Progenitor cell of endocrine pancreas (in vitro differentiated cells): Measurements from ENCODE around the gene CCDC188. TPM values are rescaled to one million over a fixed set of nuclear protein-coding genes. Genes with fewer than 3 reads are reported as not detected.

Experiments used
- DNase-seq: peaks from one replicate; pipeline ENCODE4 v3.0.0; 2021; ENCODE audit warnings: low spot score; ENCODE audit not compliant: unreplicated experiment
- H3K27ac Mint-ChIP-seq: 2 replicates; pipeline ENCODE4 v1.8.0; 2021; ENCODE audit warnings: mild to moderate bottlenecking, moderate library complexity, mixed read lengths
- H3K27me3 Mint-ChIP-seq: 2 replicates; pipeline ENCODE4 v1.8.0; 2021; ENCODE audit warnings: mixed read lengths
- H3K36me3 Mint-ChIP-seq: 2 replicates; pipeline ENCODE4 v1.8.0; 2022; ENCODE audit warnings: mixed read lengths; ENCODE audit not compliant: insufficient read depth
- H3K4me1 Mint-ChIP-seq: 2 replicates; pipeline ENCODE4 v1.8.0; 2021; ENCODE audit warnings: low read depth, mixed read lengths
- H3K4me3 Mint-ChIP-seq: 2 replicates; pipeline ENCODE4 v1.8.0; 2021; ENCODE audit warnings: low read depth, mild to moderate bottlenecking, moderate library complexity, mixed read lengths
- H3K9me3 Mint-ChIP-seq: 2 replicates; pipeline ENCODE4 v1.8.0; 2021; ENCODE audit warnings: low read depth, mixed read lengths
- long read RNA-seq: library from polyadenylated mRNA; unstranded; transcript quantifications from one replicate; pipeline ENCODE4 v2.0.0, GENCODE V29; 2020
- total RNA-seq: library from RNA; stranded (reverse); gene quantifications from 2 replicates; pipeline ENCODE4 v1.2.1, GENCODE V29; 2021
- TF ChIP-seq, protein P1 (sequence below): fragments of 200-600 bp; sonication (generic); IDR thresholded peaks from one replicate; pipeline ENCODE4 v1.5.0; 2021; ENCODE audit warnings: antibody characterized with exemption, mild to moderate bottlenecking; ENCODE audit not compliant: unreplicated experiment

CCDC188 gene
- 3.3 and 4.0 TPM in 2 replicates for total RNA-seq
- long read RNA-seq: 0 reads

DNA sequence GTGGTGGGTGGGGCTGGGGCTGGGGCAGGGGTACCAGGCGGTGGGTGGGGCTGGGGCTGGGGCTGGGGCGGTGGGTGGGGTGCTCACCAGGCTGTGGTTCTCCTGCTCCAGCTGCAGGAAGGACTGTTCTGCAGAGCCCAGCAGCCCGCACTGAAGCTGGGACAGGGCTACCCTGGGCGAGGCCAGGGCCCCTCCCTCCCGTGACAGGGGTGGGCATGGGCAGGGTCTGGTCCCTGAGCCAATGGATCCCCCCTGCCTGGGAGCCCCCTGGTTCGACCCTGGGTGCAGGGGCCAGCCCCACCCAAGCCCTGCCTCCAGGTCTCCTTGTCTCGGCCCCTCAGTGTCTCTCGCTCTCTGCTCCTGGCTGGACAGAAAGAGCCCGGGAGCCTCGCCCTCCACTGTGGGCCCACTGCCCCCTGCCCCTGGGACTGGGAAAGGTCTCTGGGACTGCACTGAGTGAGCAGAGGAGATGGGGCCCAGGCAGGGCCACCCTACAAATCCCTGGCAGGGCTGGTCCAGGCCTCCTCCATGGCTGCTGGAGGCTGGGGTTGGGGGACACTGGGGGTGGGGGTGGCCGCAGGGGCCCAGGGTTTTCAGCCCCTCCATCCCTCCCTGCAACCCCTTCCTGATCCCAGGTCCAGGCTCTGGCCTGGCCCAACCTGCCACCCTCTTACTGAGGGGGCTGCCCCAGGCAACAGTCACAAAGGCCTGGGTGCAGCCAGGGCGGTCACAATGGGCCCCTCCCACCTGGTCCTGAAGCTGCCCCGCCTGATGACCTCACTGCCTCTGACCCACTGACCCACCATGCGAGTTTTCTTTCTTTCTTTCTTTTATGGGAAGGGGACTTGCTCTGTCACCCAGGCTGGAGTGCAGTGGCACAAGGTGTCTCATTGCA, at the start of gene CCDC188:
Gene CCDC188, minus strand, starts transcription at position 675 of the 895 bp plus-strand sequence. Its CDS starts 69 bp downstream, at position 606.
- no peak within 1 kb of the TSS for H3K4me3 Mint-ChIP-seq
- peak within 1 kb of the TSS; percentile 19 for H3K27ac Mint-ChIP-seq
- no peaks in the 10 kb centered on the region for H3K9me3 Mint-ChIP-seq
- TF ChIP-seq, protein P1, sequence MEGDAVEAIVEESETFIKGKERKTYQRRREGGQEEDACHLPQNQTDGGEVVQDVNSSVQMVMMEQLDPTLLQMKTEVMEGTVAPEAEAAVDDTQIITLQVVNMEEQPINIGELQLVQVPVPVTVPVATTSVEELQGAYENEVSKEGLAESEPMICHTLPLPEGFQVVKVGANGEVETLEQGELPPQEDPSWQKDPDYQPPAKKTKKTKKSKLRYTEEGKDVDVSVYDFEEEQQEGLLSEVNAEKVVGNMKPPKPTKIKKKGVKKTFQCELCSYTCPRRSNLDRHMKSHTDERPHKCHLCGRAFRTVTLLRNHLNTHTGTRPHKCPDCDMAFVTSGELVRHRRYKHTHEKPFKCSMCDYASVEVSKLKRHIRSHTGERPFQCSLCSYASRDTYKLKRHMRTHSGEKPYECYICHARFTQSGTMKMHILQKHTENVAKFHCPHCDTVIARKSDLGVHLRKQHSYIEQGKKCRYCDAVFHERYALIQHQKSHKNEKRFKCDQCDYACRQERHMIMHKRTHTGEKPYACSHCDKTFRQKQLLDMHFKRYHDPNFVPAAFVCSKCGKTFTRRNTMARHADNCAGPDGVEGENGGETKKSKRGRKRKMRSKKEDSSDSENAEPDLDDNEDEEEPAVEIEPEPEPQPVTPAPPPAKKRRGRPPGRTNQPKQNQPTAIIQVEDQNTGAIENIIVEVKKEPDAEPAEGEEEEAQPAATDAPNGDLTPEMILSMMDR: no peak
- peaks cover 7% of the 10 kb centered on the region for H3K27me3 Mint-ChIP-seq
- no peaks in the 10 kb centered on the region for H3K36me3 Mint-ChIP-seq
- no peak for DNase-seq
- no peaks in the 10 kb centered on the region for H3K4me1 Mint-ChIP-seq

DNA sequence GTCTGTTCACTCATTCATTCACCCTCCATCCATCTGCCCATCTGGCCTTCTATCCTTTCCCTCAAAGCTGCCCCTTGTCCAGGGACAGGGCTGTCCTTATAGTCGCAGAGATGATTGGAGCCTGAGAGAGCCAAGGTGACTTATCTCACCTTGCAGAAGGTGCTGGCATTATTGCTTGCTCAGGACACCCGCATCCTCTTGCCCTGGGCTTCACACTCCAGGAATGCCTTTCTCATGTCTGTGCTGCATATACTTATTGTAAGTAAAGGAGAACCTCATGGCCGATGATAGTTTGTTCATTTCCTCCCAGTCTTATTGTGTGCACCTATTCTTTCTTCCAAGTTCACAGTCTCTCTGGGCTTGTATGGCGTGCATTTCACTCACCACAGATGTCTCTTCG, 49.1 kb upstream of the CCDC188 start:
- TF ChIP-seq, protein P1: no peak
- peaks cover 43% of the 10 kb centered on the region for H3K4me1 Mint-ChIP-seq
- no peaks in the 10 kb centered on the region for H3K27me3 Mint-ChIP-seq
- H3K4me3 Mint-ChIP-seq: no peak overlapping the region
- no peaks in the 10 kb centered on the region for H3K36me3 Mint-ChIP-seq
- DNase-seq: no peak
- no peak overlapping the region for H3K27ac Mint-ChIP-seq
- no peaks in the 10 kb centered on the region for H3K9me3 Mint-ChIP-seq

DNA sequence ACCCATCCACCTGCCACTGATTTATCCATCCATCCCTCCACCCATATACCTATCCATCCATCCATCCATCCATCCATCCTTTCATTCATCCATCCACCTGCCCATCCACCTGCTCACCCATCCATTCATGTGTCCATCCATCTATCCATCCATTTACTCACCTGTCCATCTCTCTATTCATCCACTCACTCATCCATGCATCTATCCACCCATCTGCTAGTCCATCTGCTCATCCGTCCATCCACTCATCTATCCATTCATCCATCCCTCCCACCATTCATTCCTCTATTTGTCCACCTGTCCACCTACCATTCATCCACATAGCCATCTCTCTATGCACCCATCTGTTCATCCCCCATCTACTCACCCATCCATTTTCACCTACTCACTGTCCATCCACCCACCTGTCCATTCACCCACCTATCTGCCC, 48.6 kb upstream of the CCDC188 start:
- H3K36me3 Mint-ChIP-seq: no peaks in the 10 kb centered on the region
- H3K4me3 Mint-ChIP-seq: no peak overlapping the region
- peaks cover 38% of the 10 kb centered on the region for H3K4me1 Mint-ChIP-seq
- DNase-seq: no peak
- no peak overlapping the region for H3K27ac Mint-ChIP-seq
- no peaks in the 10 kb centered on the region for H3K27me3 Mint-ChIP-seq
- H3K9me3 Mint-ChIP-seq: no peaks in the 10 kb centered on the region
- TF ChIP-seq, protein P1: no peak

DNA sequence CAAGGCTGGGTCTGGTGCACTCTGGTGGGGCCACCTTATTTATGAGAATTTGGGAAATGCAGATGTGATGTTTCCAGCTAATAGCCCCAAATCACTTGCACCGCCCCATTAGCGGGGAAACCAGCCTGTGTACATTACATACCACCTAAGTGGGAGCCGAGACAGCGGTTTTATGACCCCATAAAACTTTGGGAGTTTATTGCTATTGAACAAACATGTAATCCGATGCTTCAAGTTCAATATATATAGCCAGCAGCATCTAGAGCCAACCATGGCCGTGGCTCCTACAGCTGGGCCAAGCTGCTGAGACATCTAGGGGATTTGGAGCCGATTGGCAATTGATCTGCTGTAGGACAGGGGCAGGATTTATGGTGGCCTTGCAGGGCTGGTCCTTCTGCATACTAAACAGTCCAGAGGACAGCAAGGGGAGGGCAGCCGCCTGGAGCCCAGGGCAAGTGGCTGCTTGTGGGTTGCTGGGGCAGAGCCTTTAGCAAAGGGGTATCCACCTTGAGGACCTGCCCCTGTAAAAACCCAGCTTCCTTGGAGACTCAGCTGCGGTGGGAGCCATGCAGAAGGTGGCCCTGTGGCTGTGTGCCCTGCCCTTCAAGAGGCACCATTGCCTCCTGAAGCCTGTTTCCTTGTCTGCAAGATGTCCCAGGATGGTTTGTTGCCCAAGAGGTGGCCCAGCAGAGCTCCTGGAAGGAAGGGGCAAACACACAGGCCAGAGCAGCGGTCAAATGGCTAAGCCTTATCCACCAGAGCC, 47.9 kb upstream of the CCDC188 start:
- no peak for DNase-seq
- H3K36me3 Mint-ChIP-seq: no peaks in the 10 kb centered on the region
- H3K4me1 Mint-ChIP-seq: peaks cover 31% of the 10 kb centered on the region
- H3K27ac Mint-ChIP-seq: peak overlapping the region; percentile 81
- no peaks in the 10 kb centered on the region for H3K9me3 Mint-ChIP-seq
- H3K27me3 Mint-ChIP-seq: no peaks in the 10 kb centered on the region
- TF ChIP-seq, protein P1: no peak
- H3K4me3 Mint-ChIP-seq: peak overlapping the region; percentile 24

DNA sequence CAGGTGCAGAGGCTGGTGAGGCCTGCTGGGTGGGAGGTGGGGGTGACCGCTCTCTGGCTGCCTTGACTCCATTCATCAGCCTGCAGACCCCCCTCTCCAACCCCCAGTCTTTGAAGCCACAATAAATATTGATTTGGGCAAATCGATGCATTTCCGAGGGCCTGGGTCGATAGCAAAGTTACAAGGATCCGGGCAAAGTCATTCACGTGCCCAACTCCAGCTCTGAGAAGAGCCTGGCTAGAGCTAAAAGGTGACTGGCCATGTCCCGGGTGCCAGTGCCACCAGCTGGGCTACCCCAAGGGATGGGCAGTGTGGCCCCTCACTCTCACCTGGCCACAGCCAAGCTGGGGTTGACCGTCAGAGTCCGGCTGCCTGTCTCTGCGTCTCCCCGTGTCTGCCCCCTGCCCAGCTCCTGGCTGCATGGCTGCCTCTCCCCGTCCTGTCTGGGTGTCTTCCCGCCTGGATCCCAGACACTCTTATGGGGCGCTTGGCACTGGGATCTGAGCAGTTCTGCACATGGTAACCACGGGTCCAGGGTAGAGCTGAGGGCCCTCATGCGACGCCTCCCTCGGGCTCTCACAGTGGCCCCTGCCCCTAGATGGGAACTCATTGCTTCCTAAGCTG, 46.7 kb upstream of the CCDC188 start:
- Mint-ChIP-seq H3K36me3 (no peaks in the 10 kb centered on the region), H3K27ac (peak overlapping the region; percentile 93), H3K9me3 (no peaks in the 10 kb centered on the region), H3K4me1 (peaks cover 23% of the 10 kb centered on the region), H3K4me3 (peak overlapping the region; percentile 38), H3K27me3 (no peaks in the 10 kb centered on the region)
- DNase-seq: no peak
- TF ChIP-seq, protein P1: no peak
